ENCODE data around the gene CEP170.

CEP170 gene

DNA sequence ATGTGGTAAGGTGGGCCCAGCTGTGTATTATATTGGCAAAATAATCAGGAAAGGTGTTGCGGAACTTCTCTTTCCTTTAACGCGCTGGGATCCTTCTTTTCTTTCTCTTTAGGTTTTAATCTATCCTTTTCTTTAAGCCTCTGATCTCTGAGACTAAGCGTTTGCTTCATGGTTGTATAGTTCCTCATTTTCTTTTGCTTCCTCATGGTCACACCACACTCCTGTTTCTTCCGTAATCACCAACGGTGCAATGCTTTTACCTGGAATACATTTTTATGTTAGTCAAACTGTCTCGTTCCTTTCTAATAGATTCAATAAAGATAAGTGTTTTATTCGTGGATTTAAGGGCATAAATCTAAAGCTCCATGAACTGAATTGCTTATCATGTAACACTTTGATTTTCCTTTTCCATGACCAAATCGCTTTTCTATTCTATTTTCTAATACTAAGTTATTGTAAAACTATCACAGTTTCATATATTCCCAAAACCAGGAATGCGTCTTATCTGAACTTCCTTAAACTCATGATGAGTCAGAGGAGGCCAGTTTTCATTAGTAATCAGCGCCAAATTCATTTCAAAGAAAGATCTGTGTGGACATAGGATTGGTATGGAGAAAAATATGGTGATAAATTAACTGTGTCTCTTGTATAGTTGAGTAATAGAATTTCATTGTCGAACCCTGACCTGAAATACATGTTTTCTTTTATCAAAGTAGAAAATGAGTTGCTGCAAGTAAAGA, 13.0 kb upstream of the CEP170 start:
- no peak for DNase-seq

- no peak for DNase-seq
Observed at GRCh38 chr1:243267471-243267880, 12.4 kb upstream of the CEP170 start.

- no peak for DNase-seq
Observed at GRCh38 chr1:243266231-243266630, 11.2 kb upstream of the CEP170 start.

DNA sequence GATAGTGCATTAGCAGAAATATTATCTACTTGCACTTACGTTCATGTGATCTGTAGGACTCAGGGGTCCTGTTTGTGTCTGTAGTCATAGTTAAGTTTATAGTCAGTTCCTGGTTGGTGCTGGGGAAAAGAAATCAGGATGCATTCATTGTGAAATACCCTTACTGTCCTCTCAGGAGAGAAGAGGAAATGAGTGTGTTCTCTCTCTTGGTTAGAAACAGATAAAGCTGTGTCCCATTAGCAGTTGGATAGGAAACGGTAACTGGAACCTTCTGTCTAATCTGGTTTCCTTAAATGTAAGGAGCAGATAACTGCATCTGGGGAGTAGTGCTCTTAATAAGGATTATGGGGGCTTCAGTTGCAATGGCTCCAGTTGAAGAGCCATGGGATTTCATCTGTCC, 9.6 kb upstream of the CEP170 start:
- no peak for DNase-seq

DNA sequence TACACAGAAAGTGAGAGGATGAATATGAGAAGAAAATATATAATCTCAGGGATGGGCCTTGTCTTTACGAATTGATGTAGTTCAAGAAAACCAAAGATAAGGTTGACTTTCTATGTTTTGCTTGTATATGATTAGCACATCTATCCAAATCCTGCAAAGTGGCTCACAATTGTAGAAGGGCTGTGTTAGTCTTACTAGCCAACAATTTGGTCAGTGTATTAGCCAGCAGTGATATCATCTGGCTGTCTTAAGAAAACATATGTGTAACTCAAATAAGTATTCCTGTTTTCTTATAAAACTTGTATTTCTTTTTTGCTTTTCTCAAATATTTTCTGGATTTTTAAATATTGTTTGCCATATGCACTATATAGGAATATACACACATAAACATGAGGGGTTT, 6.3 kb upstream of the CEP170 start:
- DNase-seq: no peak

- no peak for DNase-seq
Observed at GRCh38 chr1:243260221-243260880, 5.3 kb upstream of the CEP170 start.

GRCh38 chr1:243258731-243259130, 3.6 kb upstream of the CEP170 start:
- no peak for DNase-seq

DNA sequence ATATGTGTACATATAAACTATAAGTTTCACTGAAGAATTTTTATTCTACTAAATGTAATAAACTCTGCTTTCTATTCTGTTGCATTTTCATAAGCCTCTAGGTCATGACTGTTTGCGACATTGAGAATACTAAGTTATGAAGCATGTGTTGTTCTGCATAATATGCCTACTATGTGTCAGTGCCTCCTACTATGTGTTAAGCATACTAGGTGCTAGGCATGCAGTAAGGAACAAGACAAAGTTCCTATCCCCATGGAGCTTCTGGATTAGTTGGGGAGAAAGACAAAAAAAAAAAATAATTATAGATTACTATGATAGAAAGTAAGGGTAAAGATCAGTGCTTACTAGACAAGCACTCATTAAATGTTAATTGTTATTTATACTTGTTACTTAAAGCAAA, 2.1 kb upstream of the CEP170 start:
- no peak for DNase-seq

DNA sequence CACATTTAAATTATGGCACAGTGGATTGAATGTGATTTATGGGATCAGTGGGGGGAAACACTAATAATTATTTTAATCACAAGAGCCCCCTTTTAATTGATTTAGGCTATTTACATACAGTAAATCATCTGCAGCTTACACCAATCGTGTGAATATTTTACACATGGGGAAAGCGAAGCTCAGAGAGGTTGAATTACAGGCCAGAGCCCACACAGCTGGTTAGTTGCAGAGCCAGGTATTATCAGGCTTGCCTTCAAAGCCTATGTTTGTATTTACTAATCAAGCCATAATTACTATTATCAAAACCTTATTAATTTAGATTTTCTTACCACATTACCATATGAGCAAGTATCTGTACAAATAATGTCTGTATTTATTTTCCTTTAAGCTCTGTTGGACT, 1.5 kb upstream of the CEP170 start:
- no peak for DNase-seq

DNA sequence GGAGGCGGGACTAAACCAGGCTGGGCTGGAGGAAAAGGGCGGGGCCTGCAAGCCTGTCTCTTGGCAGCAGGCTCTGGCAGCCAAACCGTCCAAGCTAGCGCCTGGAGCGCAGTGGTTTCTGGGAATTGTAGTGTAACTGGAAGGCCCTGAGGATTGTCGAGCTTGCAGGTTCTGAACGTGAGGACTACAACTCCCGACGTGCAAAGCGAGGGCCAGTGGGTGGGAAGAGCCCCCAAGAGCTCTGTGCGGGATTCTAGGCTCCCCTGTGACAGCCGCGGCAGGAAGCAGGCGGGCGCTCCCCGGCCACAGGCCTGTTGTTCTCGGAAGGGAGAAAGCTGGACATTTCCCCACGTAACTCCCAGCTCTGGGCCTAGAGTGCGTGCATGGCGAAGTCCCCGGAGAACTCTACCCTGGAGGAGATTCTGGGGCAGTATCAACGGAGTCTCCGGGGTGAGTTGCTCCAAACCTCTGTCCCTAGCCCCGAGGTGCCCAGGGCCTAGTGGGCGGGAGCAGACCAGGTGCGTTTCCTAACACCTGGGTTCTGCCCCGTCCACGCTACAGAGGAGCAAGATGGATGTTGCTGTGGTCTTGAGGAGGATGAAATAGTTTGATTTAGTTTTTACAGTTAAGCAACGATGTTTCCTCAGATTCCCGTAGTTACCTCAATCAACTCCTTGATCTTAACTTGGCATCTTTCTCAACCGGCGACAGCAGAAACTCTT, 871 bp upstream of the CEP170 start, which contains the start of gene SDCCAG8:
Gene SDCCAG8 (plus strand): TSS at position 251 of the 722 bp plus-strand sequence. CDS start 133 bp downstream, at position 384.
- DNase-seq: peak; percentile 94

- DNase-seq: peak; percentile 61
Observed at GRCh38 chr1:243254233-243254926, 701 bp downstream of the CEP170 start.

GRCh38 chr1:243253926-243254232, 1.2 kb downstream of the CEP170 start:
- DNase-seq: peak; percentile 7

DNA sequence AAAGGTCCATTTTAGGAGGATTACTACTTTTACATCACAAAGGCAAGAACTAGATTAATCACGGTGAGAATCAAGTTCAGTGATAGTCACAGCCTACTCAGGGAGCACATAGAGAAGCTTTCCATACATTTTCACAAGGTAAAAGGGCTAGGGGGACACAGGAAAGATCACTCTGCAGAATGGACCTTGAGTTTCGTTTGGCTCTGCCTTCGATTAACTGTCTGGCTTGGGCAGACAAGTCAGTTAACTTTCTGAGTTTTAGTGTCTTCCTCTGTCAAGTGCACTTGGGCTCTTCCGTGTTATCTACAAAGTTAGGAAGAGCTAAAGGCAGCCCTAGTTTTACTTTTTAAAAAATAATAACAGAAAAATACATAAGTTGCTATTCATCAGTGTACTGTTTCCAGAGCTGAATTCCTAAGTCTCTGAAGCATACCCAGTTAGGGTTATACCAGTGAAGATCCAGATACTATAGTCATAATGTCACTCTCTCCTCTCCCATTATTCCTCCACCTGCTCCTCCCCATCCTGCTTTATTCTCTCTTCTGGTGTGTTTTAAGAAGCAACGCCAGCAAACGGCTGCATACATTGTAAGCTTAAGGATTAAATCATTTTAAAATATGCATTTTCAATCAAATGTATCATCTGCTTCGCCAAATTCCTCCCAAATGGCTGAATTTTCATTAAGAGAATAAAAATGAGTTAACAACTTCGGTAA, 1.7 kb downstream of the CEP170 start:
- DNase-seq: no peak

DNA sequence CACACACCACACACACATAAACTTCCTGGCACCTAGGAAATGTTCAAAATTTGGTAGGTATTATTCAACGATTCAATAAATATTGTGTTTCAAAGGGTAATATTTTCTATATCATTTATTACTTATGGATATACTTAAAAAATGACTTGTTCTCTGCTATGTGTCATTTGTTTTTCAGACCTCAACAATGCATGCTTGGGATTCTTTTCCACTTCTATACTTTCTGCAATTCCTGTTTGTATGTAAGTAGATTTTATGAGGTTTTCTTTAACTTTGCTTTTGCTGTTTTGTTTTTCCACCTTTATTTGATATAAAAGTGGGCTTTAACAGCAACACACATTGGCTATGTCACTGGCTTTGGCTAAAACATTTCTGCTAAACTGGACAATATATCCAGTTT, 3.5 kb downstream of the CEP170 start:
- DNase-seq: no peak

DNA sequence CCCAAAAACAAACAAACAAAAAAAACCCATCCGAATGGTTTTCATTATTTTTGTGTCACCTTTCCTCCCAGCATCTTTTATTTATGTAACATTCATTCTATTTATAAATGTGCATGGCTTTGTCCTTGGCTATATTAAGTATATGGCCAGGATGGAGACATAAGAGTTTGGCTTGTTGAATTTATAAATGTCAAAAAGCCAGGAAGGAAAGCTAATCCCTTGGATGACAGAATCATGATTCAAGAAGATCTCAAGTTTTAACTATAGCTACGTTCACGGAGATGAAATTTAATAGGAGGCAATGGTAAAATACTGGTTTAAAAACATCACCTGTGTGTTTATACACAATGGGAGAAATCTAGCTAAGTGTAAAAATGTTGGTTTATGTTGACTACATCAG, 5.0 kb downstream of the CEP170 start:
- no peak for DNase-seq

- no peak for DNase-seq
Observed at GRCh38 chr1:243249214-243249613, 5.9 kb downstream of the CEP170 start.

DNA sequence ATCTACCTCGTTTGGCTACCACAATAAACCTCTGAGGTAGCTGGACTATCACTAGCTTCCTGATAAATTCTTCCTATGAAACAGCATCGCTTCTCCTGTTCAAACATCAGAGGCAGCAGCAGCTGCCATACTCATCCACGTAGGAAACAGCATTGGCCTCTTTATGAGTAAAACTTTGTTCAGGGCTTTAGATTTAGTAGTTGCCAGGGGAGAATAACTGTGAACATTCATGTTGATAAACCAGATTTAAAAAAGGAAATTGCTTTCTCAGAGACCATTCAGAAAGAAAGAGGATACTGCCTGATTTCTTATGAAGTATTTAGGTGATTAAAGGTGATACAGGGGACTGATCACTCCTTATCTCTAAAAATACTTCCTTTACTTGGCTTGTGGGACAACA, 7.2 kb downstream of the CEP170 start:
- DNase-seq: no peak

- no peak for DNase-seq
Observed at GRCh38 chr1:243246916-243247315, 8.2 kb downstream of the CEP170 start.

DNA sequence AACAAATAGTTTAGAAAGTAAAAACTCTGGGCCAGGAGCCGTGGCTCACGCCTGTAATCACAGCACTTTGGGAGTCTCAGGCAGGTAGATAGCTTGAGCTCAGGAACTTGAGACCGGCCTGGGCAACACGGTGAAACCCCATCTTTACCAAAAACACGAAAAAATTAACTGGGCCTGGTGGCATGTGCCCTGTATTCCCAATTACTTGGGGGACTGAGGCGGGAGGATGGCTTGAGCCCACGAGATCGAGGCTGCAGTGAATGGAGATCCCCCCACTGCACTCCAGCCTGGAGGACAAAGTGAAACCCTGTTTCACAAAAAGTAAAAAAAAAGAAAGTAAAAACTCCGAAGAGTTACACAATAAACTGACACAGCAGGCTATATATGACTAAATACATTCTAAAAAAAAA, 10.6 kb downstream of the CEP170 start:
- no peak for DNase-seq

GRCh38 chr1:243236604-243237252, 18.4 kb downstream of the CEP170 start:
- no peak for DNase-seq

DNA sequence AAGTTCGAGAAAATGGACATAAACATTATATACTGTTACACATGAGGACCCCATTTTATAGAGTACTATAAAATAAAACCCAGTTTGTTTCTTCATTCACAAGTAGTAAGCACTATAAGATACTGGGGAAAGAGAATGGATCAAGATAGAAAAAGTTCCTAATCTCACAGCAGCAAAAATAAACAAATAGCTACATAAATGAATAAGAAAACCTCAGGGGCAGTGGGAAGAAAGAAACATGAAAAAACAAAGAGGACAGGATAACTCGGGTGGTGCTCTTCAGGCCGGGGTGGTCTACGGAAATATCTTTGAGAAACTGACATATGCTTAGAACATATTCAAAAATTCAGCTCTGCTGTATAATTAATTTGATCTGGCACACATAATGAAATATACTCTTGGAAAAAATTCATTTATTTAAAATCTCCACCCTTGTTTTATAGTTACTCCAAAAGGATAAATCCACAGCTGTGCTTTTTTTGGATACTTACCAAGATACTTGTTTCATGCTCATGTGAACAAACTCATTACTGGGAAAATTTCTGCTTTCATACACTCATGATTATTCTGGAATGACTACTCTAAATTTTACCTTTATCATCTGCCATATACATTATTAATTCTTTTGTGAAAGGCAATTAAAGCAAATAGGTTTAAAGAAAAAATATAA, 20.0 kb downstream of the CEP170 start:
- no peak for DNase-seq

DNA sequence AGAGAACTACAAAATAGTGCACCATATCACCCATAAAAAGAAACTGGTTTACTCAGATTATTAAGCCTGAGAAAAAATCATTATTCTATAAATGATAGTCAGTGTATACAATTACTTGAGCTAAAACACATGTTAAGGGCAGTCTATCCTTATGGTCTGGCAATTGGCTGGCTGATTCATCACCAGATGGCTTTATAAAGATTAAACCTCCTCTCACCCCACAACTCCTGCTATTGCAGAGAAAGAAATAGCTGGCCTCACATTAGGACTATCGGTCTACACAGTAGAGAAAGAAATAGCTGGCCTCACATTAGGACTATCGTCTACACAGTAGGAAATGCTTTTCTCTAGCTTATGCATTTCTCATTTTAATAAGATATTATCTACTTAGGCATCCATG, 21.2 kb downstream of the CEP170 start:
- no peak for DNase-seq
